Smooth muscle cell of the umbilical artery (primary cell): ENCODE results near the gene PRR7. TPM values are rescaled to one million over a fixed set of nuclear protein-coding genes. Genes with fewer than 3 reads are reported as not detected.

ENCODE experiments used
- total RNA-seq: library from RNA; depleted of rRNA; stranded (reverse); fragments of >200 nt; gene quantifications from 2 replicates; pipeline ENCODE4 v1.2.3, GENCODE V29; 2014

The PRR7 gene, protein sequence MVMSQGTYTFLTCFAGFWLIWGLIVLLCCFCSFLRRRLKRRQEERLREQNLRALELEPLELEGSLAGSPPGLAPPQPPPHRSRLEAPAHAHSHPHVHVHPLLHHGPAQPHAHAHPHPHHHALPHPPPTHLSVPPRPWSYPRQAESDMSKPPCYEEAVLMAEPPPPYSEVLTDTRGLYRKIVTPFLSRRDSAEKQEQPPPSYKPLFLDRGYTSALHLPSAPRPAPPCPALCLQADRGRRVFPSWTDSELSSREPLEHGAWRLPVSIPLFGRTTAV
- 6.2 and 9.5 TPM in 2 replicates for total RNA-seq

DNA sequence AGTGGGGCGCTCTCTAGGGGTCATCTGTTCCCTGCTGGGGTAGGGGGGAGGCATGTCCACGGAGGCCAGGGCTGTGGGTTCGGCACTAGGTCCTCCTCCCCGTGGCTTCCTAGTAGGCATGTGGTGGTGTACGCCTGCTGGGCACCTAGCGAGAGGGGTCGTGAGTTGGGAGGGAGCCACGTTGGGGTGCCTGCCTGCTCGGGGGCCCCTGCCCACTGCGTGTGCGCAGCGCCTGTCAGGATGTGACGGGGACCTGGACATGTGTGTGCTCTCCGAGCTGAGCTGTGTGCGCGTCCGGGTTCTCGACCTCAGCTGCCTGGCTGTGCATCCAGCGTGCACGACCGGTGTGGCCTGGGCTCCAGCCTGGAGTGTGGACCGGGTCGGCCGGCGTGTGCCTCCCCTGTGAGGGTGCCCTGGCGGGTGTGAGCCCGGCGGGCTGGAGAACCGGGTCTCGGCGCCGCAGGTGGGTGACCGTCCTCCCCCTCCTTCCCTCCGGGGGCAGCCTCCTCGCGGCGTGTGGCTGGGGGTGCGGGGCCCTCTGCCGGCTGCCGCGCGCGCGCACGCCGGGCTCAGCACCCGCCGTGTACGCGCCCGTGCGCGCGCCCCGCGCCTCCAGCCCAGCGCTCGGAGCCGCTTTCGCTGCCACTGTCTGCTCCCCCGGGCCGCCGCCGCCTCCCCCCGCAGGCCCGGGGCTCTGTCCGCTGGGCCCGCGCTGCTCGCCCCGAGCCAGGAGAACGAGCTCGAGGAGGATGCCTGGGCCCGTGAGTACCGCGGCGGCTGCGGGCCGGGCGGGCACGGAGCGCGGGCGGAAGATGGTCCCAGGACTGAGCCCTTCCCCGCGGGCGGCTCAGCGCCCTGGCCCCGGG, at the start of gene PRR7:
PRR7 (plus strand) TSS at position 615 of the 866 bp plus-strand sequence. CDS start 8,254 bp downstream, outside the sequence.

DNA sequence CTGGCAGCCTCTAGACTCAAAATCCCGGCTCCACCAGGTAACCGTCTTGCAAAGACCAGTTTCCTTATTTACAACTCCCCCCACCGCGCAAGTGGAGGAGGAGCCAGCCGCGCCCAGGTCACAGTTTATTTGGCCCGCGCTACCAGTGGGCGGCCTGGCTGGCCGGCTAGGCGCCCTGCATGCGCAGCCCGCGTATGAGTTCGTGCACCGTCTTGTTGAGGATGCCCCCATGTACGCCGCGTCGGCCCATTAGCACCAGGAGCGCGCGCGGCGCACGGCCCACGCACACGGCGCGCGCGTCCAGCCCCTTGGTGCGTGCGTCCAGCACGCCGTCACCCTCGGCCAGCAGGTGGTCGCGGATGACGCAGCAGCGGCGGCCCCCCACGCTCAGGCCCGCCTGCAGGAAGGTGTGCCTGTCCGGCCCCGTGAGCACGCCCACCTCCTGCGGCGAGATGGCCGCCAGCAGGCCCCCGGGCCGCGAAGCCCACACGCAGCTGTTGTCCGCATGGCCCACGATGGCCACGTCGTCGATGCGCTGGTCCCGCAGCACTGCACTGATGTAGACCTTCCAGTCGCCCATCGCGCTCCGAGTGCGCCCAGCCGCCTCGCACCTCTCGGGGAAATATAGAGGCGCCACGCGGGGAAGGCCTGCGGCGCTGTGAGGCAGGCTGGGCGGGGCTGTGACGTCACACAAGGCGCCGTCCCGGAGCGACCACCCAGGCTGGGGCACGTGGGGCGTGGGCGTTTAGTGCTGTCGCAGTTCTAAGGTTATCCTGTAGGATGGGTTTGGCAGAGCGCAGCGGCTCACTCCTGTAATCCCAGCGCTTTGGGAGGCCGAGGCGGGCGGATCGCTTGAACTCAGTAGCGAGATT, 46.4 kb upstream of the PRR7 start, which contains the start of gene PFN3:
PFN3 (minus strand) TSS at position 665 of the 872 bp plus-strand sequence; CDS start at position 580, 85 bp downstream.

DNA sequence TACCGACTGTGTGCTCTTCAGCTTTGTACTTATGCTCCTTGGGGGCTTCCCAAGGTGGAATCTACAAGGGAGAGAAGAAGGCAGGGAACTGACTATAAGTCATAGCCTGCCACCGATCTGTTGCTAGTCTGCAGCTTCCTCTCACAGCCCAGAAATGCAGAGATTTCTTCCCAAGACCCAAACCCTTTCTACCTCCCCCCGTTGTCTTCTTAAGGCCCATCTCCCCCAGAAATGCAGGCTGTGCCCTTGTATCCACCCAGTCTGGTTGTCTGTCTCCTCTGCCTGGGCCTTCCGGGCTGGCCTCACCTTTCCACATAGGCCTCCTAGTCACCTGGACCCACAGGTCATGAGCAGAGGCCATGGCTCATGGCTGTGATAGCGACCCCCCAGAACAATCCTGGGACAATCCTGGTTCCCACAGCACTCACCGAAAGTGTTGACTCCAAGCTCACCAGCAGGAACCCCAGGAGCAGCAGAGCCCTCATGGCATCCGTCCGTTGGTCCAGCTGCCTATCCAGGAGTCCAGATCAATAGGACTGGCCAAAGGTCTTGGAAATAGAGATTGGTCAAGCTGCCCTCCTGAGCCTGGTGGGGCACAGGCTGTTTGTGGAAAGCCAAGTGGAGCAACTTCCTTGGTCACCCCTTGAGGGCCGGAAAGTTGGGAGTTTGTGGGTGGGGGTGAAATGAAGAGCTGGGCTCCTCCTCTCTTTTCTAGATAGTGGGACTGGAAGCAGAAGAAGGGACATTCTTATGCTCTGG, 37.4 kb upstream of the PRR7 start, which contains the start of gene F12:
F12 (minus strand) TSS at position 522 of the 759 bp plus-strand sequence; CDS start at position 485, 37 bp downstream.

GRCh38 chr5:177426566-177427210, 19.9 kb upstream of the PRR7 start, which contains the start of gene GRK6:
TSS of gene GRK6 (plus strand) at chr5:177426676. CDS start at chr5:177426846, 170 bp downstream.

DNA sequence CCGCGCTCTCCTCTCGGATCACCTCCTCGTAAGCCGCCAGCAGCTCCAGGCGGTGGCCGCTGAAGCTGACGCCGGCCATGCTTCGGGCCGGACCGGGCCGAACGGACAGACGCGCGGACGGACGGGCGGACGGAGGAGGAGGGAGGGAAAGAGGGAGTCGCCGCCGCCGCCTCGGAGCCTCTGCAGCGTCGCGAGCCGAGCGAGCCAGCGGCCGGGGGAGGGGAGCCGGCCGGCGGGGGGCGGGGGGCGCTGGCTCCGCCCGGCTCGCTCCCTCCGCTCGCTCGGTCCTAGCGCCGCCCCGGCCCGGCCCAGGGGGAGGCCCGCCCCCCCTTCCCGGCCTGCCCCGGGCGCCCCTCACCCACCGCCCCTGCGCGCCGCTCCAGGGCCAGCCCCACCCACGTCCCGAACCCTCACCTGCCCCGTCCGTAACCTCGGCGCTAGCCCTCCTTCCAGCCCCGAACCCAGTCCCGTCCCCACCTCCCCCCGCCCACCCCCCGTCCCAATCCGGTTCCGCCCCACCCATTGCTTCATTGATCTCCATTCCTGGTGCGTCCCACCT, 26.9 kb downstream of the PRR7 start, which contains the start of gene DBN1:
DBN1 (minus strand) TSS at position 192 of the 559 bp plus-strand sequence; CDS start at position 79, 113 bp downstream.

DNA sequence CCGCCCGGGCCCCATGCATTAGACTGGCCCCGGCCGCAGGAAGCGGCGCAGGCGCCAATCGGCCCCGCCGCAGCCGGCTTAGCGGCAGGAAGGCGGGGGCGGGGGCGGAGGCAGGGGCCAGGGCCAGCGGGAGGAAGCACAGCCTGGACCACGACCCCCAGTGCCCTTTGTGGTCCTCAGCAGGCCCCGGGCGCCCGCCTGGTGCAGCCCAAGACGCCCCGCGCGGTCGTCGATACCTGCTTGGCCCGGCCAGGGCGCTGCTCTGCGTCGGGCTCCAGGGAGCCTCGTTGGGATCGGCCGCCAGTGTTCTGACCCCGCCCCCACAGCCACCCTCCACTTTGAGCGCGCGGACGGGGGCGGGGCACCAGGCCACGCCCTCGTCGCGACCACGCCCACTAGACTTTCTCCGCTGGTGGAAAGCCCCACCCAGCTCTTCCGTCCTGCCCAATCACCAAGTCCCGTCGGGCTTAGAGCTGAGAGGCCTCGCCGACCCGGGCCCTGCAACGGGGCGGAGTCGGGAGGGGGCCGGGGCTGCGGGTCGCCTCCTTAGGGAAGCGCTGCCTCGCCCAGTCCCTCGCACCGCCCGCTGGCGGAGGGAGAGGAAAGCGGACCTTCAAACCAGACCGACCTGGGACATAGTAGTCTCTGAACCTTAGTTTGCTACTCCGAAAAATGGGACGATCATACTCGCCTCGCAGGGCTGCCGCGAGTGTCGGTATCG, 50.8 kb downstream of the PRR7 start, which contains the start of gene PDLIM7:
PDLIM7 (minus strand) TSS at position 313 of the 721 bp plus-strand sequence. CDS start 1,092 bp downstream, outside the sequence.

Other genes with a start within 250 kb of the PRR7 start
- gene RAB24, start 143.1 kb upstream of the PRR7 start, total RNA-seq: 17.9 and 25.5 TPM in 2 replicates
- 79.6 and 79.9 TPM in 2 replicates for gene PRELID1, start 143.0 kb upstream of the PRR7 start, total RNA-seq
- gene MXD3, start 134.9 kb upstream of the PRR7 start, total RNA-seq: 1.2 and 4.1 TPM in 2 replicates
- 494 and 696 TPM in 2 replicates for gene LMAN2, start 95.1 kb upstream of the PRR7 start, total RNA-seq
- 3.9 and 4.2 TPM in 2 replicates for gene RGS14, start 88.9 kb upstream of the PRR7 start, total RNA-seq
- not detected in 2 replicates for gene SLC34A1, start 62.4 kb upstream of the PRR7 start, total RNA-seq
- gene PFN3, start 46.2 kb upstream of the PRR7 start, total RNA-seq: not detected in 2 replicates
- 0.51 and 0.89 TPM in 2 replicates for gene F12, start 37.2 kb upstream of the PRR7 start, total RNA-seq
- gene GRK6, start 20.1 kb upstream of the PRR7 start, total RNA-seq: 14.6 and 26.1 TPM in 2 replicates
- gene DBN1, start 26.8 kb downstream of the PRR7 start, total RNA-seq: 108 and 180 TPM in 2 replicates
- gene PDLIM7, start 50.8 kb downstream of the PRR7 start, total RNA-seq: 167 and 241 TPM in 2 replicates
- gene DOK3, start 63.0 kb downstream of the PRR7 start, total RNA-seq: 3.3 and 8.4 TPM in 2 replicates
- 88.5 and 128 TPM in 2 replicates for gene DDX41, start 70.1 kb downstream of the PRR7 start, total RNA-seq
- 17.2 and 24.9 TPM in 2 replicates for gene FAM193B, start 107.7 kb downstream of the PRR7 start, total RNA-seq
- 354 and 386 TPM in 2 replicates for gene TMED9, start 145.4 kb downstream of the PRR7 start, total RNA-seq
- gene B4GALT7, start 153.3 kb downstream of the PRR7 start, total RNA-seq: 72.1 and 94.4 TPM in 2 replicates